Esophagus muscularis mucosa (tissue), 3 donors: Measurements from ENCODE around the gene MST1R.
A peak's percentile ranks its signal among the peaks of the same experiment; 100 is the strongest.

Source experiments
- POLR2A ChIP-seq: fragments of 450-650 bp; IDR thresholded peaks from one replicate; pipeline ENCODE4 v1.6.1; 2017; ENCODE audit warnings: antibody characterized with exemption, moderate library complexity, mild to moderate bottlenecking, low read depth
- POLR2AphosphoS5 ChIP-seq, 2 donors: sonication (generic); formaldehyde crosslinking; IDR thresholded peaks; one replicate each; pipeline ENCODE4 v1.6.1; 2017; ENCODE audit warnings: antibody characterized with exemption in 2 of 2
- TF ChIP-seq, protein P1 (sequence below), 3 experiments: fragments of 200-600 bp in 2 of 3; fragments of 450-650 bp in 1 of 3; sonication (generic) in 2 of 3; IDR thresholded peaks; one replicate each; pipeline ENCODE4 v1.5.1; 2017 to 2019; ENCODE audit warnings: antibody characterized with exemption in 3 of 3, mild to moderate bottlenecking in 2 of 3, moderate library complexity in 1 of 3

DNA sequence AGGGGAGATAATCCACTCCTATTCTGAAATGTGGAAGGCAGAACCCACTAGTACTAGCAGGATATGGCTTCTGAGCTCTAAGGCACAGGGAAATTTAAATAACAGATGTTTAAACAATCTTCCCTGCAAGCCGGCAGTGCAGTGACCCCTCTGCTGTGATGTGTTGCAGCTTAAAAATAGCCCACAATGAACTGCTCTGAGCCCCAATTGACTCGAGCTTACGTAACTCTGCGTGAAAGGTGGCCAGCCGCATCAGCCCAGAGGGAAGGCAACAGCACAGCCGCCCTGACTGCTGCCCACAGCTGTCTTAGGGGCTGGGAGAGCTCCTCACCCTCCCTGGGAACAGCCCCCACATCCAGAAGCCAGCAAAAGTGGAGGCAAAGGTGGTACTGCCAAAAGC, 21.5 kb downstream of the MST1R start:
- TF ChIP-seq, protein P1, sequence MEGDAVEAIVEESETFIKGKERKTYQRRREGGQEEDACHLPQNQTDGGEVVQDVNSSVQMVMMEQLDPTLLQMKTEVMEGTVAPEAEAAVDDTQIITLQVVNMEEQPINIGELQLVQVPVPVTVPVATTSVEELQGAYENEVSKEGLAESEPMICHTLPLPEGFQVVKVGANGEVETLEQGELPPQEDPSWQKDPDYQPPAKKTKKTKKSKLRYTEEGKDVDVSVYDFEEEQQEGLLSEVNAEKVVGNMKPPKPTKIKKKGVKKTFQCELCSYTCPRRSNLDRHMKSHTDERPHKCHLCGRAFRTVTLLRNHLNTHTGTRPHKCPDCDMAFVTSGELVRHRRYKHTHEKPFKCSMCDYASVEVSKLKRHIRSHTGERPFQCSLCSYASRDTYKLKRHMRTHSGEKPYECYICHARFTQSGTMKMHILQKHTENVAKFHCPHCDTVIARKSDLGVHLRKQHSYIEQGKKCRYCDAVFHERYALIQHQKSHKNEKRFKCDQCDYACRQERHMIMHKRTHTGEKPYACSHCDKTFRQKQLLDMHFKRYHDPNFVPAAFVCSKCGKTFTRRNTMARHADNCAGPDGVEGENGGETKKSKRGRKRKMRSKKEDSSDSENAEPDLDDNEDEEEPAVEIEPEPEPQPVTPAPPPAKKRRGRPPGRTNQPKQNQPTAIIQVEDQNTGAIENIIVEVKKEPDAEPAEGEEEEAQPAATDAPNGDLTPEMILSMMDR (IDR thresholded peaks at IDR 0.05), result no peak
- TF ChIP-seq POLR2A (no peak), POLR2AphosphoS5 (IDR thresholded peaks at IDR 0.05) (peak in 1 of 2 donors; percentile 33)
